A549 (cell line): ENCODE results near the gene TRPV3.

Experiments used
- CTCF ChIP-seq: fragments of >200 bp; sonication (Bioruptor Twin); formaldehyde crosslinking; IDR thresholded peaks from 3 replicates; pipeline ENCODE4 v1.5.1; 2016
- EP300 ChIP-seq, 2 experiments: fragments of >200 bp; sonication (Bioruptor Twin); formaldehyde crosslinking; IDR thresholded peaks; 2 replicates in 1 of 2; 3 replicates in 1 of 2; pipeline ENCODE4 v1.6.1; 2016 to 2017
- MAX ChIP-seq: IDR thresholded peaks from 2 replicates; pipeline ENCODE4 v1.6.1; 2012
- NPAS2 ChIP-seq: fragments of 250-450 bp; sonication (Bioruptor Pico); IDR thresholded peaks from 2 replicates; pipeline ENCODE4 v1.8.0; 2022; ENCODE audit warnings: mild to moderate bottlenecking, moderate library complexity, borderline replicate concordance
- POLR2A ChIP-seq: IDR thresholded peaks from 2 replicates; pipeline ENCODE4 v1.6.1; 2012; ENCODE audit warnings: mild to moderate bottlenecking, low read length
- ZC3H11A ChIP-seq: fragments of 450-650 bp; IDR thresholded peaks from 2 replicates; pipeline ENCODE4 v1.6.1; 2014; ENCODE audit warnings: antibody characterized with exemption, mild to moderate bottlenecking

- TF ChIP-seq EP300 (IDR thresholded peaks at IDR 0.05) (no peak), CTCF (no peak), NPAS2 (CRISPR knock-in tag) (no peak), POLR2A (no peak), ZC3H11A (no peak), MAX (no peak)
Measured at GRCh38 chr17:3534881-3535252, 22.7 kb downstream of the TRPV3 start.
